Measurements from ENCODE around the gene MXRA7. TPM values are rescaled to one million over a fixed set of nuclear protein-coding genes. Genes with fewer than 3 reads are reported as not detected.
A peak's percentile ranks its signal among the peaks of the same experiment; 100 is the strongest.

Gene MXRA7
- total RNA-seq, 2 experiments from 2014 or later: 8.4 to 8.6 TPM

- DNase-seq (no peak), ATAC-seq (no peak)
- peak; percentile 4 for TF ChIP-seq CTCF (IDR thresholded peaks at IDR 0.05)
- no peaks in the 10 kb centered on the region for H3K9me3 Mint-ChIP-seq
- intact Hi-C loops (cut with micrococcal nuclease): no loop called here
- H3K4me1 Mint-ChIP-seq (ENCODE audit: low read depth): peaks cover 43% of the 10 kb centered on the region
- peak overlapping the region; percentile 86 for H3K4me3 Mint-ChIP-seq
- H3K27ac Mint-ChIP-seq: peak overlapping the region; percentile 92
- CTCF ChIA-PET: interaction anchor here (1.0 to 5.9 kb wide), 2 partner anchors 8 to 22 kb away, joined by 4 to 31 read pairs; no protein-coding TSS in a partner anchor
- peaks cover 57% of the 10 kb centered on the region for H3K36me3 Mint-ChIP-seq (ENCODE audit: low read depth)
- H3K27me3 Mint-ChIP-seq: no peaks in the 10 kb centered on the region
- POLR2A ChIA-PET: interaction anchor here (0.6 to 8.8 kb wide), 15 partner anchors 8 to 876 kb away, joined by 3 to 184 read pairs (median 6); partner anchors contain the start of genes JMJD6, METTL23 and MXRA7
Measured at GRCh38 chr17:76735586-76736348, 25.0 kb upstream of the MXRA7 start.

GRCh38 chr17:76735006-76735405 is 24.2 kb upstream of the MXRA7 start:
- ATAC-seq (no peak), DNase-seq (no peak)
- Mint-ChIP-seq H3K9me3 (no peaks in the 10 kb centered on the region), H3K27ac (peak overlapping the region; percentile 92), H3K36me3 (ENCODE audit: low read depth) (peaks cover 63% of the 10 kb centered on the region), H3K27me3 (no peaks in the 10 kb centered on the region), H3K4me1 (ENCODE audit: low read depth) (peaks cover 43% of the 10 kb centered on the region), H3K4me3 (peak overlapping the region; percentile 86)
- intact Hi-C loops (cut with micrococcal nuclease): no loop called here
- CTCF ChIA-PET: interaction anchor here (1.0 to 5.9 kb wide), 2 partner anchors 8 to 21 kb away, joined by 4 to 31 read pairs; no protein-coding TSS in a partner anchor
- POLR2A ChIA-PET: interaction anchor here (0.6 to 8.8 kb wide), 13 partner anchors 9 to 877 kb away, joined by 3 to 184 read pairs (median 4); partner anchors contain the start of genes JMJD6, METTL23 and MXRA7
- no peak for TF ChIP-seq CTCF (IDR thresholded peaks at IDR 0.05)

GRCh38 chr17:76734080-76734840 is 23.5 kb upstream of the MXRA7 start:
- CTCF ChIA-PET: interaction anchor here (5.9 kb wide), 1 partner anchor 20 kb away, joined by 31 read pairs; no protein-coding TSS in a partner anchor
- Mint-ChIP-seq H3K27me3 (no peaks in the 10 kb centered on the region), H3K27ac (peak overlapping the region; percentile 92), H3K9me3 (no peaks in the 10 kb centered on the region), H3K4me3 (peak overlapping the region; percentile 86), H3K4me1 (ENCODE audit: low read depth) (peaks cover 44% of the 10 kb centered on the region), H3K36me3 (ENCODE audit: low read depth) (peaks cover 69% of the 10 kb centered on the region)
- DNase-seq (no peak), ATAC-seq (no peak)
- POLR2A ChIA-PET: interaction anchor here (1.1 to 8.8 kb wide), 9 partner anchors 9 to 720 kb away, joined by 3 to 184 read pairs (median 5); partner anchors contain the start of genes JMJD6, METTL23 and MXRA7
- TF ChIP-seq CTCF (IDR thresholded peaks at IDR 0.05): no peak
- intact Hi-C loops (cut with micrococcal nuclease): no loop called here

GRCh38 chr17:76733618-76733957 is 22.8 kb upstream of the MXRA7 start:
- intact Hi-C loops (cut with micrococcal nuclease): no loop called here
- no peak for DNase-seq
- ChIA-PET POLR2A (interaction anchor here (0.9 to 8.8 kb wide), 8 partner anchors 9 to 720 kb away, joined by 3 to 184 read pairs (median 8); partner anchors contain the start of genes JMJD6, METTL23 and MXRA7), CTCF (interaction anchor here (5.9 kb wide), 1 partner anchor 20 kb away, joined by 31 read pairs; no protein-coding TSS in a partner anchor)
- H3K4me1 Mint-ChIP-seq (ENCODE audit: low read depth): peaks cover 39% of the 10 kb centered on the region
- no peaks in the 10 kb centered on the region for H3K27me3 Mint-ChIP-seq
- peaks cover 70% of the 10 kb centered on the region for H3K36me3 Mint-ChIP-seq (ENCODE audit: low read depth)
- H3K27ac Mint-ChIP-seq: peak overlapping the region; percentile 92
- H3K9me3 Mint-ChIP-seq: no peaks in the 10 kb centered on the region
- peak overlapping the region; percentile 86 for H3K4me3 Mint-ChIP-seq
- no peak for ATAC-seq
- TF ChIP-seq CTCF (IDR thresholded peaks at IDR 0.05): no peak

Data from activated CD8-positive, alpha-beta T cell treated with anti-CD3 and anti-CD28 coated beads for 36 hours (primary cell).